Measurements from ENCODE around the gene DQX1. TPM values are rescaled to one million over a fixed set of nuclear protein-coding genes. Genes with fewer than 3 reads are reported as not detected.
A peak's percentile ranks its signal among the peaks of the same experiment; 100 is the strongest.

The DQX1 gene
- polyA plus RNA-seq, 1 donor from 2014 or later = 0.59 TPM

- Histone ChIP-seq H3K4me2 (ENCODE audit: low read length) (peak overlapping the region; percentile 84), H2AFZ (ENCODE audit: low read depth, low read length) (no peak overlapping the region), H3K27ac (ENCODE audit: low read length) (peak overlapping the region; percentile 87), H3K9me3 (ENCODE audit: low read length) (no peaks in the 10 kb centered on the region), H4K20me1 (ENCODE audit: insufficient read depth) (no peaks in the 10 kb centered on the region), H3K36me3 (ENCODE audit: insufficient read depth, low read length) (peaks cover 3% of the 10 kb centered on the region), H3K4me3 (ENCODE audit: low read length) (peak overlapping the region; percentile 100), H3K9me2 (ENCODE audit: insufficient read depth, low read length) (no peaks in the 10 kb centered on the region), H3K79me2 (replicated peaks; ENCODE audit: insufficient read depth, low read length) (peaks cover 26% of the 10 kb centered on the region), H3K9ac (ENCODE audit: low read length) (peak overlapping the region; percentile 94), H3F3A (ENCODE audit: insufficient read depth, low read length, poor library complexity, severe bottlenecking) (no peaks in the 10 kb centered on the region), H3K27me3 (ENCODE audit: insufficient read depth, low read depth, low read length) (no peaks in the 10 kb centered on the region)
- no peak for TF ChIP-seq CTCF (IDR thresholded peaks at IDR 0.05; ENCODE audit: poor library complexity, severe bottlenecking)
- TF ChIP-seq RAD21 (conservative IDR thresholded peaks at IDR 0.05) = no peak
- no peak for TF ChIP-seq MXI1 (conservative IDR thresholded peaks at IDR 0.05; ENCODE audit: poor library complexity, severe bottlenecking)
- TF ChIP-seq REST (IDR thresholded peaks at IDR 0.05; ENCODE audit: borderline replicate concordance) = no peak
- no peak for TF ChIP-seq EP300 (conservative IDR thresholded peaks at IDR 0.05; ENCODE audit: poor library complexity, severe bottlenecking)
- TF ChIP-seq SMC3 (conservative IDR thresholded peaks at IDR 0.05; ENCODE audit: poor library complexity) = no peak
- no peak for TF ChIP-seq POLR2AphosphoS5 (IDR thresholded peaks at IDR 0.05)
- TF ChIP-seq TAF1 (IDR thresholded peaks at IDR 0.05; ENCODE audit: low read depth) = no peak
- TF ChIP-seq EZH2 (IDR thresholded peaks at IDR 0.05; ENCODE audit: borderline replicate concordance, insufficient read depth, low read length, poor library complexity, severe bottlenecking) = no peak
Observed at GRCh38 chr2:74481431-74481830, 44.6 kb downstream of the DQX1 start.

GRCh38 chr2:74474899-74475298, 51.1 kb downstream of the DQX1 start:
- Histone ChIP-seq H3K27me3 (ENCODE audit: insufficient read depth, low read depth, low read length) (no peaks in the 10 kb centered on the region), H4K20me1 (ENCODE audit: insufficient read depth) (no peaks in the 10 kb centered on the region), H3K9ac (ENCODE audit: low read length) (no peak overlapping the region), H3K9me2 (ENCODE audit: insufficient read depth, low read length) (no peaks in the 10 kb centered on the region), H3K9me3 (ENCODE audit: low read length) (no peaks in the 10 kb centered on the region), H3K27ac (ENCODE audit: low read length) (no peak overlapping the region), H3K79me2 (replicated peaks; ENCODE audit: insufficient read depth, low read length) (peaks cover 7% of the 10 kb centered on the region), H3K4me3 (ENCODE audit: low read length) (no peak overlapping the region), H3K36me3 (ENCODE audit: insufficient read depth, low read length) (no peaks in the 10 kb centered on the region), H3K4me2 (ENCODE audit: low read length) (no peak overlapping the region), H3F3A (ENCODE audit: insufficient read depth, low read length, poor library complexity, severe bottlenecking) (peaks cover 3% of the 10 kb centered on the region), H2AFZ (ENCODE audit: low read depth, low read length) (no peak overlapping the region)
- TF ChIP-seq SMC3 (conservative IDR thresholded peaks at IDR 0.05; ENCODE audit: poor library complexity) = no peak
- TF ChIP-seq RAD21 (conservative IDR thresholded peaks at IDR 0.05) = no peak
- no peak for TF ChIP-seq REST (IDR thresholded peaks at IDR 0.05; ENCODE audit: borderline replicate concordance)
- no peak for TF ChIP-seq MXI1 (conservative IDR thresholded peaks at IDR 0.05; ENCODE audit: poor library complexity, severe bottlenecking)
- TF ChIP-seq CTCF (IDR thresholded peaks at IDR 0.05; ENCODE audit: poor library complexity, severe bottlenecking) = no peak
- TF ChIP-seq EP300 (conservative IDR thresholded peaks at IDR 0.05; ENCODE audit: poor library complexity, severe bottlenecking) = no peak
- no peak for TF ChIP-seq TAF1 (IDR thresholded peaks at IDR 0.05; ENCODE audit: low read depth)
